IMR-90 (cell line): Measurements from ENCODE around the gene GDNF. TPM values are rescaled to one million over a fixed set of nuclear protein-coding genes. Genes with fewer than 3 reads are reported as not detected.

Source experiments
- ATAC-seq: fragments of 200-7000 bp; cut with Tn5 transposase; 2 replicates; pipeline ENCODE4 v1.9.1; 2020; ENCODE audit warnings: low read depth, mild to moderate bottlenecking, moderate library complexity
- BruUV-seq: library from RNA; stranded (reverse); fragments of 400-500 nt; replicated peaks from 2 replicates; lab custom pipeline; 2021; lab: Mats Ljungman, UMichigan
- CTCF ChIA-PET: fragments of 300-600 bp; formaldehyde crosslinking; extraction: SDS; loops from one replicate; lab custom pipeline; 2021; ENCODE audit warnings: antibody characterized with exemption; lab: Yijun Ruan, JAX
- POLR2A ChIA-PET: fragments of 300-600 bp; sonication (Branson Sonifier 250); formaldehyde crosslinking; loops from one replicate; lab custom pipeline; 2022; ENCODE audit warnings: antibody characterized with exemption; ENCODE audit not compliant: unreplicated experiment; lab: Charles Lee
- DNase-seq: peaks from one replicate; pipeline ENCODE4 v3.0.0; 2013
- H2AFZ ChIP-seq: replicated peaks from 2 replicates; pipeline ENCODE3; 2013; ENCODE audit warnings: low read length, mild to moderate bottlenecking; ENCODE audit not compliant: poor library complexity
- H2AK5ac ChIP-seq: 2 replicates; pipeline ENCODE4 v1.6.1; 2013; ENCODE audit warnings: low read depth, low read length, inconsistent platforms
- H2AK9ac ChIP-seq: replicated peaks from 2 replicates; pipeline ENCODE3; 2013; ENCODE audit warnings: mild to moderate bottlenecking, low read depth, low read length, moderate library complexity; ENCODE audit not compliant: poor library complexity
- H2BK120ac ChIP-seq: 2 replicates; pipeline ENCODE4 v1.6.1; 2013; ENCODE audit warnings: low read depth, low read length, inconsistent platforms
- H2BK15ac ChIP-seq: 3 replicates; pipeline ENCODE4 v1.6.1; 2013; ENCODE audit warnings: low read depth, low read length, inconsistent platforms
- H2BK20ac ChIP-seq: 2 replicates; pipeline ENCODE4 v1.6.1; 2013; ENCODE audit warnings: low read depth, mild to moderate bottlenecking, inconsistent platforms, low read length, moderate library complexity
- H2BK5ac ChIP-seq: 2 replicates; pipeline ENCODE4 v1.6.1; 2013; ENCODE audit warnings: mild to moderate bottlenecking, low read depth, low read length, inconsistent platforms; ENCODE audit not compliant: poor library complexity, severe bottlenecking
- H3K14ac ChIP-seq: replicated peaks from 2 replicates; pipeline ENCODE4 v1.6.1; 2013; ENCODE audit warnings: low read depth, low read length, inconsistent platforms
- H3K18ac ChIP-seq: 2 replicates; pipeline ENCODE4 v1.6.1; 2013; ENCODE audit warnings: low read depth, low read length, control low read depth
- H3K23ac ChIP-seq: 2 replicates; pipeline ENCODE4 v1.6.1; 2013; ENCODE audit warnings: low read depth, low read length, inconsistent platforms
- H3K27ac ChIP-seq: 2 replicates; pipeline ENCODE4 v1.5.1; 2013; ENCODE audit warnings: mild to moderate bottlenecking, control low read depth, low read length; ENCODE audit not compliant: insufficient read depth
- H3K27me3 ChIP-seq: 2 replicates; pipeline ENCODE4 v1.6.1; 2013; ENCODE audit warnings: low read length; ENCODE audit not compliant: control insufficient read depth, insufficient read depth
- H3K36me3 ChIP-seq: 2 replicates; pipeline ENCODE4 v1.6.1; 2013; ENCODE audit warnings: low read length, mixed read lengths; ENCODE audit not compliant: control insufficient read depth, insufficient read depth
- H3K4ac ChIP-seq: 2 replicates; pipeline ENCODE4 v1.6.1; 2013; ENCODE audit warnings: low read depth, low read length, inconsistent platforms
- H3K4me1 ChIP-seq: 2 replicates; pipeline ENCODE4 v1.6.1; 2013; ENCODE audit warnings: low read length, mixed read lengths; ENCODE audit not compliant: control insufficient read depth, insufficient read depth
- H3K4me2 ChIP-seq: 2 replicates; pipeline ENCODE4 v1.6.1; 2013; ENCODE audit warnings: low read depth, mild to moderate bottlenecking, control low read depth, low read length, moderate library complexity
- H3K4me3 ChIP-seq: 2 replicates; pipeline ENCODE4 v1.5.1; 2013; ENCODE audit warnings: low read depth, mild to moderate bottlenecking, control low read depth, low read length, moderate library complexity; ENCODE audit not compliant: insufficient read depth
- H3K56ac ChIP-seq: 2 replicates; pipeline ENCODE4 v1.6.1; 2013; ENCODE audit warnings: low read length, inconsistent platforms; ENCODE audit not compliant: insufficient read depth; ENCODE audit errors: extremely low read depth
- H3K79me1 ChIP-seq, 2 experiments: 2 replicates each; pipeline ENCODE4 v1.6.1; 2013; ENCODE audit warnings: low read length in 2 of 2, inconsistent platforms in 1 of 2, low read depth in 1 of 2
- H3K9ac ChIP-seq: 2 replicates; pipeline ENCODE4 v1.6.1; 2013; ENCODE audit warnings: low read depth, low read length, control low read depth
- H3K9me1 ChIP-seq: 2 replicates; pipeline ENCODE4 v1.6.1; 2013; ENCODE audit warnings: low read length, inconsistent platforms; ENCODE audit not compliant: insufficient read depth
- H3K9me3 ChIP-seq: 2 replicates; pipeline ENCODE4 v1.6.1; 2013; ENCODE audit warnings: low read length; ENCODE audit not compliant: control insufficient read depth, insufficient read depth
- H4K20me1 ChIP-seq: 2 replicates; pipeline ENCODE4 v1.6.1; 2013; ENCODE audit warnings: low read length, inconsistent platforms; ENCODE audit not compliant: insufficient read depth
- H4K5ac ChIP-seq: 2 replicates; pipeline ENCODE4 v1.6.1; 2013; ENCODE audit warnings: mild to moderate bottlenecking, low read depth, low read length, control low read depth
- H4K8ac ChIP-seq, 2 experiments: 2 replicates each; pipeline ENCODE4 v1.6.1; 2013; ENCODE audit warnings: low read depth in 2 of 2, low read length in 2 of 2, control low read depth in 1 of 2, inconsistent platforms in 1 of 2
- H4K91ac ChIP-seq: 2 replicates; pipeline ENCODE4 v1.6.1; 2013; ENCODE audit warnings: low read depth, low read length, inconsistent platforms; ENCODE audit not compliant: insufficient read depth
- BHLHE40 ChIP-seq: fragments of 150-350 bp; IDR thresholded peaks from 2 replicates; pipeline ENCODE4 v1.6.1; 2016; ENCODE audit warnings: mild to moderate bottlenecking, low read depth, low read length
- CEBPB ChIP-seq: IDR thresholded peaks from 2 replicates; pipeline ENCODE4 v1.6.1; 2012; ENCODE audit warnings: low read depth, low read length, improper control_type of control experiment
- CHD1 ChIP-seq: IDR thresholded peaks from 2 replicates; pipeline ENCODE4 v1.6.1; 2012; ENCODE audit warnings: low read depth, low read length, improper control_type of control experiment
- FOS ChIP-seq: fragments of 150-350 bp; IDR thresholded peaks from 2 replicates; pipeline ENCODE4 v1.6.1; 2016; ENCODE audit warnings: low read depth, low read length
- MAFK ChIP-seq: IDR thresholded peaks from 2 replicates; pipeline ENCODE4 v1.6.1; 2012; ENCODE audit warnings: low read depth, low read length, improper control_type of control experiment
- MAZ ChIP-seq: IDR thresholded peaks from 2 replicates; pipeline ENCODE4 v1.6.1; 2012; ENCODE audit warnings: low read depth, mild to moderate bottlenecking, low read length, improper control_type of control experiment, moderate library complexity, borderline replicate concordance
- MXI1 ChIP-seq: IDR thresholded peaks from 2 replicates; pipeline ENCODE4 v1.6.1; 2012; ENCODE audit warnings: low read depth, mild to moderate bottlenecking, low read length, moderate library complexity, borderline replicate concordance
- NFE2L2 ChIP-seq: fragments of 150-350 bp; IDR thresholded peaks from 2 replicates; pipeline ENCODE4 v1.6.1; 2016; ENCODE audit warnings: low read depth, mild to moderate bottlenecking, low read length
- POLR2A ChIP-seq: IDR thresholded peaks from 2 replicates; pipeline ENCODE4 v1.6.1; 2012; ENCODE audit warnings: mild to moderate bottlenecking, low read depth, low read length
- RAD21 ChIP-seq: IDR thresholded peaks from 2 replicates; pipeline ENCODE4 v1.6.1; 2012; ENCODE audit warnings: low read length, improper control_type of control experiment
- RCOR1 ChIP-seq: IDR thresholded peaks from 2 replicates; pipeline ENCODE4 v1.6.1; 2012; ENCODE audit warnings: mild to moderate bottlenecking, low read length, improper control_type of control experiment; ENCODE audit not compliant: insufficient replicate concordance
- RFX5 ChIP-seq: IDR thresholded peaks from 2 replicates; pipeline ENCODE4 v1.8.0; 2012; ENCODE audit warnings: low read depth, mild to moderate bottlenecking, low read length, moderate library complexity
- SMC3 ChIP-seq: fragments of 150-350 bp; IDR thresholded peaks from 2 replicates; pipeline ENCODE4 v1.6.1; 2016; ENCODE audit warnings: low read depth, mild to moderate bottlenecking, antibody characterized with exemption, low read length, moderate library complexity
- USF2 ChIP-seq: fragments of 150-350 bp; IDR thresholded peaks from 2 replicates; pipeline ENCODE4 v1.6.1; 2017; ENCODE audit warnings: mild to moderate bottlenecking, antibody characterized with exemption, low read length, low read depth
- WGBS, 2 experiments: methylation state at CpG; one replicate each; pipeline versions ENCODE4 v1.1.5 to v1.1.7; 2013; ENCODE audit warnings: missing lambda C conversion rate in 2 of 2; ENCODE audit not compliant: insufficient read length in 1 of 2; ENCODE audit errors: extremely low coverage in 2 of 2; 5-methylcytosine and 5-hydroxymethylcytosine counted together
- dilution Hi-C: fragments of 300-500 bp; cut with HindIII; formaldehyde crosslinking; loops from one replicate; pipeline ENCODE4 v1.14.3; 2018; ENCODE audit warnings: low sequenced_read_pairs; ENCODE audit not compliant: unreplicated experiment
- in situ Hi-C: fragments of 300-500 bp; cut with MboI; formaldehyde crosslinking; loops from 3 replicates; pipeline ENCODE4 v1.14.3; 2019; ENCODE audit warnings: low sequenced_read_pairs, inconsistent platforms, mixed read lengths
- intact Hi-C: fragments of 100-400 bp; cut with micrococcal nuclease; formaldehyde crosslinking; loops from 2 replicates; pipeline ENCODE4 v1.10.0; 2022
- polyA plus RNA-seq, 3 experiments: library from polyadenylated mRNA; depleted of rRNA; stranded (reverse); fragments of >200 nt; gene quantifications; 2 replicates each; pipeline ENCODE4 v1.2.3, GENCODE V29; 2012; ENCODE audit warnings: low replicate concordance in 1 of 3
- total RNA-seq: library from RNA; depleted of rRNA; stranded (reverse); fragments of >200 nt; gene quantifications from 2 replicates; pipeline ENCODE4 v1.2.3, GENCODE V29; 2012
- TF ChIP-seq, protein P1 (sequence below): conservative IDR thresholded peaks from 2 replicates; pipeline ENCODE4 v1.5.1; 2012; ENCODE audit warnings: mild to moderate bottlenecking, low read depth, low read length, improper control_type of control experiment
- TF ChIP-seq, protein P2 (sequence below): fragments of 150-350 bp; IDR thresholded peaks from 2 replicates; pipeline ENCODE4 v1.6.1; 2016; ENCODE audit warnings: low read depth, mild to moderate bottlenecking, low read length, moderate library complexity, borderline replicate concordance

Gene GDNF
- total and polyA plus RNA-seq, 2 of the 4 experiments (the other 2 are of a cell fraction): 0.18 to 0.82 TPM

DNA sequence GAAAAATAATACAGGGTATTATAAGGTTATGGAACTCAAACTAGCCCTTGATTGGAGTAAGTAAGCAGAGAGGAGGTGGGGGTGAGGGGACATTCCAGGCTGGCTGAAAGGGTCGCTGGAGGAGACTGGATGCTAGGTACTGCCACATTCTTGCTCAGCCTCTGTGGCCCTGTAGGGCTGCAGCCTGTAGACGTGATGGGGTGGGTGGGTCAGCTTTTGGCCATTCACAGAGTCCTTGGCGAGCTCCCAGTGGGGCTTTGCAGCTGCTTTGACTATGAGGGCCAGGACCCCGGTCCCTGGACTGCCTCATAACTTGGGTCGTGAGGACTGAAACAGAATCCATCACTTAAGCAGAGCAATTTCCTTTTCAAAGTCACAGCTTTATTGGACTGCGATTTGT lies 4.2 kb upstream of the GDNF start:
- no peak overlapping the region for H3K18ac ChIP-seq
- H3K9me1 ChIP-seq: peaks cover 6% of the 10 kb centered on the region; the same call in 1 of the 2 replicates
- H3K9me3 ChIP-seq: no peaks in the 10 kb centered on the region
- 0% methylated on average over 1 of the region's 6 CpGs; no CpG with 5 or more reads in 1 of the 2 experiments for WGBS, 2 experiments
- H2AFZ ChIP-seq: no peak overlapping the region
- CTCF ChIA-PET: no interaction called here
- H3K4me1 ChIP-seq: peaks cover 2% of the 10 kb centered on the region
- dilution Hi-C loops: no loop called here
- no peak overlapping the region for H2AK9ac ChIP-seq
- no peak overlapping the region for H3K4me2 ChIP-seq
- no peak overlapping the region for H2BK15ac ChIP-seq
- no peak overlapping the region for H3K27ac ChIP-seq
- H4K8ac ChIP-seq: no peak overlapping the region
- H3K79me1 ChIP-seq: 0 out of 4 replicates have a peak, but pooled peaks cover 0 to 1% of the 10 kb centered on the region in 2 experiments
- H3K14ac ChIP-seq: no peak overlapping the region
- no peak overlapping the region for H2BK120ac ChIP-seq
- H3K23ac ChIP-seq: no peak overlapping the region
- H4K5ac ChIP-seq: no peak overlapping the region
- H3K27me3 ChIP-seq: peaks cover 5% of the 10 kb centered on the region; the same call in 1 of the 2 replicates
- BruUV-seq: no TSS peak
- no peak overlapping the region for H3K56ac ChIP-seq
- no peak overlapping the region for H2BK20ac ChIP-seq
- H2BK5ac ChIP-seq: no peak overlapping the region
- TF ChIP-seq CEBPB (no peak), NFE2L2 (no peak), RAD21 (no peak), FOS (no peak), SMC3 (no peak), USF2 (no peak), POLR2A (no peak), BHLHE40 (no peak), MAZ (no peak), MAFK (no peak), RFX5 (no peak), MXI1 (no peak), CHD1 (no peak), RCOR1 (no peak)
- TF ChIP-seq, protein P1, sequence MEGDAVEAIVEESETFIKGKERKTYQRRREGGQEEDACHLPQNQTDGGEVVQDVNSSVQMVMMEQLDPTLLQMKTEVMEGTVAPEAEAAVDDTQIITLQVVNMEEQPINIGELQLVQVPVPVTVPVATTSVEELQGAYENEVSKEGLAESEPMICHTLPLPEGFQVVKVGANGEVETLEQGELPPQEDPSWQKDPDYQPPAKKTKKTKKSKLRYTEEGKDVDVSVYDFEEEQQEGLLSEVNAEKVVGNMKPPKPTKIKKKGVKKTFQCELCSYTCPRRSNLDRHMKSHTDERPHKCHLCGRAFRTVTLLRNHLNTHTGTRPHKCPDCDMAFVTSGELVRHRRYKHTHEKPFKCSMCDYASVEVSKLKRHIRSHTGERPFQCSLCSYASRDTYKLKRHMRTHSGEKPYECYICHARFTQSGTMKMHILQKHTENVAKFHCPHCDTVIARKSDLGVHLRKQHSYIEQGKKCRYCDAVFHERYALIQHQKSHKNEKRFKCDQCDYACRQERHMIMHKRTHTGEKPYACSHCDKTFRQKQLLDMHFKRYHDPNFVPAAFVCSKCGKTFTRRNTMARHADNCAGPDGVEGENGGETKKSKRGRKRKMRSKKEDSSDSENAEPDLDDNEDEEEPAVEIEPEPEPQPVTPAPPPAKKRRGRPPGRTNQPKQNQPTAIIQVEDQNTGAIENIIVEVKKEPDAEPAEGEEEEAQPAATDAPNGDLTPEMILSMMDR: no peak
- TF ChIP-seq, protein P2, sequence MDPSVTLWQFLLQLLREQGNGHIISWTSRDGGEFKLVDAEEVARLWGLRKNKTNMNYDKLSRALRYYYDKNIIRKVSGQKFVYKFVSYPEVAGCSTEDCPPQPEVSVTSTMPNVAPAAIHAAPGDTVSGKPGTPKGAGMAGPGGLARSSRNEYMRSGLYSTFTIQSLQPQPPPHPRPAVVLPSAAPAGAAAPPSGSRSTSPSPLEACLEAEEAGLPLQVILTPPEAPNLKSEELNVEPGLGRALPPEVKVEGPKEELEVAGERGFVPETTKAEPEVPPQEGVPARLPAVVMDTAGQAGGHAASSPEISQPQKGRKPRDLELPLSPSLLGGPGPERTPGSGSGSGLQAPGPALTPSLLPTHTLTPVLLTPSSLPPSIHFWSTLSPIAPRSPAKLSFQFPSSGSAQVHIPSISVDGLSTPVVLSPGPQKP: no peak
- in situ Hi-C loops: no loop called here
- POLR2A ChIA-PET: no interaction called here
- intact Hi-C loops: no loop called here
- ATAC-seq: no peak
- no peak overlapping the region for H3K4me3 ChIP-seq
- no peak overlapping the region for H3K4ac ChIP-seq
- no peak for DNase-seq
- H4K91ac ChIP-seq: no peak overlapping the region
- H3K36me3 ChIP-seq: no peaks in the 10 kb centered on the region
- no peak overlapping the region for H3K9ac ChIP-seq
- no peaks in the 10 kb centered on the region for H4K20me1 ChIP-seq
- no peak overlapping the region for H2AK5ac ChIP-seq
